Inflammatory macrophage (primary cell): Measurements from ENCODE around the gene HMBS.

Experiments used
- DNase-seq, 2 donors: peaks; one replicate each; pipeline ENCODE4 v3.0.0-alpha.2; 2020 to 2022

The HMBS gene

GRCh38 chr11:119077839-119078238, 6.8 kb upstream of the HMBS start:
- DNase-seq = no peak

- no peak for DNase-seq
Measured at GRCh38 chr11:119078675-119079420, 5.8 kb upstream of the HMBS start.

- peak; percentile 31 to 61 for DNase-seq
Measured at GRCh38 chr11:119081682-119082260, 2.9 kb upstream of the HMBS start.

- DNase-seq = no peak
Measured at GRCh38 chr11:119085437-119085847, 761 bp downstream of the HMBS start.

- no peak for DNase-seq
Measured at GRCh38 chr11:119087123-119087522, 2.4 kb downstream of the HMBS start.

- DNase-seq = no peak
Measured at GRCh38 chr11:119087747-119088241, 3.1 kb downstream of the HMBS start.

- no peak for DNase-seq
Measured at GRCh38 chr11:119088406-119088805, 3.7 kb downstream of the HMBS start.

GRCh38 chr11:119089319-119089718, 4.6 kb downstream of the HMBS start:
- DNase-seq = no peak

GRCh38 chr11:119091178-119091577, 6.5 kb downstream of the HMBS start:
- DNase-seq = no peak

- DNase-seq = no peak
Measured at GRCh38 chr11:119091966-119092879, 7.5 kb downstream of the HMBS start.

- DNase-seq = no peak
Measured at GRCh38 chr11:119092880-119093842, 8.5 kb downstream of the HMBS start.

GRCh38 chr11:119093942-119094815, 9.5 kb downstream of the HMBS start:
- peak in 1 of 2 donors; percentile 36 for DNase-seq

GRCh38 chr11:119094816-119095065, 10.1 kb downstream of the HMBS start:
- DNase-seq = peak; percentile 79 to 90

GRCh38 chr11:119095066-119095880, 10.6 kb downstream of the HMBS start:
- DNase-seq = peak; percentile 100

GRCh38 chr11:119099711-119100110, 15.0 kb downstream of the HMBS start:
- no peak for DNase-seq

- DNase-seq = peak; percentile 26 to 39
Measured at GRCh38 chr11:119100246-119100970, 15.7 kb downstream of the HMBS start.

GRCh38 chr11:119100994-119101758, 16.5 kb downstream of the HMBS start:
- DNase-seq = peak in 1 of 2 donors; percentile 9

GRCh38 chr11:119101759-119102423, 17.2 kb downstream of the HMBS start, which contains the start of gene DPAGT1:
DPAGT1 (minus strand) TSS chr11:119101853; CDS start chr11:119101655, 198 bp downstream.
- peak; percentile 93 to 95 for DNase-seq
